Hepatocyte (in vitro differentiated cells): ENCODE results near the gene BTG1.

Source experiments
- EZH2 ChIP-seq: fragments of 200-600 bp; sonication (generic); IDR thresholded peaks from 2 replicates; pipeline ENCODE4 v1.6.1; 2016; ENCODE audit warnings: antibody characterized with exemption, mild to moderate bottlenecking, borderline replicate concordance
- EZH2phosphoT487 ChIP-seq: fragments of 200-600 bp; sonication (generic); IDR thresholded peaks from one replicate; pipeline ENCODE4 v1.6.1; 2018; ENCODE audit warnings: antibody characterized with exemption, mild to moderate bottlenecking, low read depth, moderate library complexity; ENCODE audit not compliant: unreplicated experiment, severe bottlenecking

DNA sequence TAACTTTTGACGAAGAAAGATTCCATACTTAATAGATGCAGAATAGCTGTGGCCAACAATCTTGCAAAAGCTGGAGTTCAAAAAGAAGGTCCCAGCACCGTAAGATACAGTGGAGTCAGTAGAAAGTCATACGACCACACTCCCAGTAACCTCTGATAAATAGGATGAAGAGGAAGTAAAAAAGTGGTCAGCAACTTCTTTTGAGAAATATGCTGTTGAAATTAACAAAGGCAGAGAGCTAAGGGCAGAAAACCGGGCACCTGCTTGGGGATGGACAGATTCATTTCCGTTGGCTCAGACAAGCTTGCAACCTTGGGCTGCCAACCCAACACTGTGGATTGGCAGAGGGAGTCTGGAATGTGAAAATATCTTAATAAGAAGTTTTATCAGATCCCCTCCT is 40.0 kb downstream of the BTG1 start:
- TF ChIP-seq EZH2phosphoT487, result no peak
- no peak for TF ChIP-seq EZH2
